OCI-LY3 (cell line): ENCODE results near the gene SMURF1.
"Not testable (repeated sequence)": the region's sequence is repeated elsewhere in the genome, so short reads cannot be mapped to it uniquely, and the experiment has no call there.

Experiments
- H2AFZ ChIP-seq: fragments of 200-600, 300-600 bp; shearing (Covaris generic); 2 replicates; pipeline ENCODE4 v1.6.0; 2014; ENCODE audit warnings: antibody characterized with exemption, low read depth, low read length
- H3K27ac ChIP-seq: fragments of 200-600, 300-600 bp; sonication (generic); 2 replicates; pipeline ENCODE4 v1.5.1; 2014; ENCODE audit warnings: mild to moderate bottlenecking, low read length, moderate library complexity, mixed read lengths
- H3K27me3 ChIP-seq: fragments of 200-600, 300-600 bp; sonication (generic); 2 replicates; pipeline ENCODE4 v1.6.1; 2014; ENCODE audit warnings: low read depth, low read length, mixed read lengths
- H3K36me3 ChIP-seq: fragments of 200-600, 300-600 bp; sonication (generic); replicated peaks from 2 replicates; pipeline ENCODE3; 2014; ENCODE audit warnings: low read depth, low read length, mixed read lengths
- H3K4me1 ChIP-seq: fragments of 300-600, 200-600 bp; sonication (generic); 2 replicates; pipeline ENCODE4 v1.6.1; 2014; ENCODE audit warnings: low read length, mixed read lengths
- H3K4me2 ChIP-seq: fragments of 200-600, 300-600 bp; sonication (generic); 2 replicates; pipeline ENCODE4 v1.6.1; 2014; ENCODE audit warnings: low read length, mixed read lengths
- H3K4me3 ChIP-seq: fragments of 300-600, 200-600 bp; sonication (generic); 2 replicates; pipeline ENCODE4 v1.5.1; 2014; ENCODE audit warnings: antibody characterized with exemption, mild to moderate bottlenecking, low read length, moderate library complexity
- H3K79me2 ChIP-seq: fragments of 300-600, 200-600 bp; shearing (Covaris generic); 2 replicates; pipeline ENCODE4 v1.6.1; 2014; ENCODE audit warnings: mild to moderate bottlenecking, low read length, mixed read lengths
- H3K9ac ChIP-seq: fragments of 300-600, 200-600 bp; shearing (Covaris generic); 2 replicates; pipeline ENCODE4 v1.6.0; 2014; ENCODE audit warnings: mild to moderate bottlenecking, low read length, moderate library complexity
- H3K9me3 ChIP-seq: fragments of 200-600, 300-600 bp; shearing (Covaris generic); 2 replicates; pipeline ENCODE4 v1.6.1; 2014; ENCODE audit warnings: low read length, mixed read lengths; ENCODE audit not compliant: insufficient read depth
- H4K20me1 ChIP-seq: fragments of 200-600, 300-600 bp; sonication (generic); 2 replicates; pipeline ENCODE4 v1.6.1; 2016; ENCODE audit warnings: low read length, mixed read lengths; ENCODE audit not compliant: insufficient read depth
- CTCF ChIP-seq: fragments of 200-600, 300-600 bp; sonication (generic); IDR thresholded peaks from 2 replicates; pipeline ENCODE4 v1.5.1; 2014; ENCODE audit warnings: antibody characterized with exemption, low read length, low read depth
- EZH2phosphoT487 ChIP-seq: fragments of 200-600 bp; shearing (Covaris generic); IDR thresholded peaks from 2 replicates; pipeline ENCODE4 v1.6.1; 2018; ENCODE audit warnings: antibody characterized with exemption, mixed run types, low read depth

Gene SMURF1

GRCh38 chr7:99102361-99102760 lies 41.5 kb downstream of the SMURF1 start:
- Histone ChIP-seq H3K27me3 (no peaks in the 10 kb centered on the region), H3K27ac (no peak overlapping the region), H4K20me1 (peaks cover 14% of the 10 kb centered on the region), H3K4me1 (peaks cover 21% of the 10 kb centered on the region), H3K79me2 (peaks cover 65% of the 10 kb centered on the region), H3K9me3 (no peaks in the 10 kb centered on the region), H3K4me2 (no peak overlapping the region), H3K4me3 (no peak overlapping the region), H3K9ac (no peak overlapping the region), H2AFZ (no peak overlapping the region), H3K36me3 (peaks cover 11% of the 10 kb centered on the region)
- TF ChIP-seq EZH2phosphoT487 (no peak), CTCF (no peak)

- H3K4me1 ChIP-seq = peaks cover 13% of the 10 kb centered on the region
- H3K36me3 ChIP-seq = peaks cover 11% of the 10 kb centered on the region
- H3K27ac ChIP-seq, H3K4me3 ChIP-seq, H3K4me2 ChIP-seq, H2AFZ ChIP-seq, H3K9me3 ChIP-seq, H3K27me3 ChIP-seq, H3K9ac ChIP-seq: not testable (repeated sequence)
- H3K79me2 ChIP-seq = peaks cover 66% of the 10 kb centered on the region
- H4K20me1 ChIP-seq = peaks cover 11% of the 10 kb centered on the region
Measured at GRCh38 chr7:99101516-99101915, 42.4 kb downstream of the SMURF1 start.

- Histone ChIP-seq H3K9me3 (no peaks in the 10 kb centered on the region), H4K20me1 (peaks cover 12% of the 10 kb centered on the region; the same call in 1 of the 2 replicates), H3K27me3 (no peaks in the 10 kb centered on the region), H3K79me2 (peaks cover 65% of the 10 kb centered on the region), H3K27ac (no peak overlapping the region), H3K4me1 (peaks cover 11% of the 10 kb centered on the region), H2AFZ (no peak overlapping the region), H3K9ac (no peak overlapping the region), H3K4me3 (no peak overlapping the region), H3K4me2 (no peak overlapping the region), H3K36me3 (peaks cover 11% of the 10 kb centered on the region)
- TF ChIP-seq EZH2phosphoT487 (no peak), CTCF (no peak)
Measured at GRCh38 chr7:99099499-99100077, 44.3 kb downstream of the SMURF1 start.

GRCh38 chr7:99098824-99099498 lies 44.9 kb downstream of the SMURF1 start:
- Histone ChIP-seq H3K4me3 (no peak overlapping the region), H3K9me3 (no peaks in the 10 kb centered on the region), H2AFZ (no peak overlapping the region), H3K36me3 (peaks cover 11% of the 10 kb centered on the region), H3K9ac (no peak overlapping the region), H3K4me2 (no peak overlapping the region), H3K79me2 (peaks cover 65% of the 10 kb centered on the region), H3K4me1 (peaks cover 11% of the 10 kb centered on the region), H3K27me3 (no peaks in the 10 kb centered on the region), H3K27ac (no peak overlapping the region), H4K20me1 (peaks cover 18% of the 10 kb centered on the region; the same call in 1 of the 2 replicates)
- TF ChIP-seq CTCF = no peak
- TF ChIP-seq EZH2phosphoT487 = no peak
